Activated CD4-positive, alpha-beta T cell treated with anti-CD3 and anti-CD28 coated beads, Interleukin-2, amount 10 ng/mL, durations not matched to agents 7 days and 5 days (primary cell): ENCODE data around the gene MTMR12. TPM values are rescaled to one million over a fixed set of nuclear protein-coding genes. Genes with fewer than 3 reads are reported as not detected.
"Not testable (repeated sequence)": the region's sequence is repeated elsewhere in the genome, so short reads cannot be mapped to it uniquely, and the experiment has no call there.

ENCODE experiments used
- CTCF ChIA-PET: fragments of 350-600 bp; sonication (Branson Sonifier 250); formaldehyde crosslinking; loops from one replicate; lab custom pipeline; 2021; ENCODE audit warnings: antibody characterized with exemption; lab: Charles Lee
- POLR2A ChIA-PET: fragments of 350-600 bp; sonication (Branson Sonifier 250); formaldehyde crosslinking; loops from one replicate; lab custom pipeline; 2021; ENCODE audit warnings: antibody characterized with exemption; lab: Charles Lee
- DNase-seq: peaks from one replicate; pipeline ENCODE4 v3.0.0-alpha.2; 2020
- H3K27ac Mint-ChIP-seq: one replicate; pipeline ENCODE4 v1.8.0; 2021; ENCODE audit warnings: mild to moderate bottlenecking, moderate library complexity, mixed read lengths
- H3K27me3 Mint-ChIP-seq: one replicate; pipeline ENCODE4 v1.8.0; 2021; ENCODE audit warnings: mixed read lengths
- H3K36me3 Mint-ChIP-seq: one replicate; pipeline ENCODE4 v1.8.0; 2021; ENCODE audit warnings: low read depth, mixed read lengths
- H3K4me1 Mint-ChIP-seq: one replicate; pipeline ENCODE4 v1.8.0; 2021; ENCODE audit warnings: mixed read lengths
- H3K4me3 Mint-ChIP-seq: one replicate; pipeline ENCODE4 v1.8.0; 2021; ENCODE audit warnings: mild to moderate bottlenecking, moderate library complexity, mixed read lengths
- H3K9me3 Mint-ChIP-seq: one replicate; pipeline ENCODE4 v1.8.0; 2021; ENCODE audit warnings: mixed read lengths
- total RNA-seq, 2 experiments: library from RNA; stranded (reverse); gene quantifications; one replicate each; pipeline ENCODE4 v1.2.3, GENCODE V29; 2021

The MTMR12 gene
- total RNA-seq, 2 experiments from 2014 or later: 24.3 to 29.1 TPM

GRCh38 chr5:32321787-32322186 lies 9.0 kb upstream of the MTMR12 start:
- H3K27ac Mint-ChIP-seq, H3K4me3 Mint-ChIP-seq, POLR2A ChIA-PET, DNase-seq, H3K36me3 Mint-ChIP-seq, H3K4me1 Mint-ChIP-seq, H3K9me3 Mint-ChIP-seq, H3K27me3 Mint-ChIP-seq: not testable (repeated sequence)
- CTCF ChIA-PET: interaction anchor here (0.5 kb wide), 1 partner anchor 193 kb away, joined by 3 read pairs; no protein-coding TSS in a partner anchor

- Mint-ChIP-seq H3K4me1 (peaks cover 3% of the 10 kb centered on the region), H3K36me3 (peaks cover 5% of the 10 kb centered on the region), H3K4me3 (no peak overlapping the region), H3K9me3 (peaks cover 6% of the 10 kb centered on the region), H3K27ac (no peak overlapping the region), H3K27me3 (no peaks in the 10 kb centered on the region)
- ChIA-PET CTCF (interaction anchor here (1.0 kb wide), 1 partner anchor 23 kb away, joined by 4 read pairs; no protein-coding TSS in a partner anchor), POLR2A (no interaction called here)
- no peak for DNase-seq
Measured at GRCh38 chr5:32320576-32320975, 7.8 kb upstream of the MTMR12 start.

- POLR2A ChIA-PET: no interaction called here
Measured at GRCh38 chr5:32319926-32320543, 7.3 kb upstream of the MTMR12 start.

GRCh38 chr5:32319392-32319791 lies 6.7 kb upstream of the MTMR12 start:
- Mint-ChIP-seq H3K27ac (no peak overlapping the region), H3K27me3 (no peaks in the 10 kb centered on the region), H3K4me1 (peaks cover under 1% of the 10 kb centered on the region), H3K9me3 (peaks cover 6% of the 10 kb centered on the region), H3K36me3 (peaks cover 5% of the 10 kb centered on the region), H3K4me3 (no peak overlapping the region)
- no peak for DNase-seq
- POLR2A ChIA-PET: no interaction called here
- CTCF ChIA-PET: interaction anchor here (0.7 to 1.8 kb wide), 4 partner anchors 10 to 146 kb away, joined by 3 to 7 read pairs (median 4); no protein-coding TSS in a partner anchor

More at GRCh38 chr5:32319926-32320543, 7.3 kb upstream of the MTMR12 start:
- H3K27me3 Mint-ChIP-seq: no peaks in the 10 kb centered on the region
- H3K4me1 Mint-ChIP-seq: peaks cover under 1% of the 10 kb centered on the region
- CTCF ChIA-PET: interaction anchor here (0.7 to 1.8 kb wide), 4 partner anchors 10 to 147 kb away, joined by 3 to 7 read pairs (median 4); no protein-coding TSS in a partner anchor
- H3K4me3 Mint-ChIP-seq: no peak overlapping the region
- no peak overlapping the region for H3K27ac Mint-ChIP-seq
- H3K36me3 Mint-ChIP-seq: peaks cover 5% of the 10 kb centered on the region
- DNase-seq: no peak
- peaks cover 6% of the 10 kb centered on the region for H3K9me3 Mint-ChIP-seq

GRCh38 chr5:32317041-32317440 lies 4.3 kb upstream of the MTMR12 start:
- DNase-seq: no peak
- POLR2A ChIA-PET: interaction anchor here (0.6 kb wide), 1 partner anchor 87 kb away, joined by 4 read pairs; no protein-coding TSS in a partner anchor
- no peaks in the 10 kb centered on the region for H3K27me3 Mint-ChIP-seq

GRCh38 chr5:32315221-32316014 lies 2.7 kb upstream of the MTMR12 start:
- ChIA-PET POLR2A (no interaction called here), CTCF (interaction anchor here (1.2 kb wide), 1 partner anchor 15 kb away, joined by 3 read pairs; no protein-coding TSS in a partner anchor)
- Mint-ChIP-seq H3K27me3 (no peaks in the 10 kb centered on the region), H3K4me1 (peaks cover 17% of the 10 kb centered on the region), H3K36me3 (peaks cover 10% of the 10 kb centered on the region), H3K9me3 (no peaks in the 10 kb centered on the region), H3K4me3 (no peak overlapping the region), H3K27ac (no peak overlapping the region)
- DNase-seq: no peak

More at GRCh38 chr5:32317041-32317440, 4.3 kb upstream of the MTMR12 start:
- CTCF ChIA-PET: interaction anchor here (0.9 to 1.4 kb wide), 2 partner anchors 12 to 172 kb away, joined by 3 to 6 read pairs; no protein-coding TSS in a partner anchor
- Mint-ChIP-seq H3K4me3 (no peak overlapping the region), H3K36me3 (peaks cover 5% of the 10 kb centered on the region), H3K27ac (no peak overlapping the region), H3K4me1 (peaks cover 4% of the 10 kb centered on the region), H3K9me3 (peaks cover 6% of the 10 kb centered on the region)

- Mint-ChIP-seq H3K4me3 (peak overlapping the region; percentile 51), H3K4me1 (peaks cover 23% of the 10 kb centered on the region), H3K9me3 (no peaks in the 10 kb centered on the region), H3K27ac (peak overlapping the region; percentile 63), H3K36me3 (peaks cover 14% of the 10 kb centered on the region), H3K27me3 (no peaks in the 10 kb centered on the region)
- CTCF ChIA-PET: interaction anchor here (1.2 kb wide), 1 partner anchor 16 kb away, joined by 3 read pairs; no protein-coding TSS in a partner anchor
- POLR2A ChIA-PET: no interaction called here
- DNase-seq: no peak
Measured at GRCh38 chr5:32314658-32315057, 1.9 kb upstream of the MTMR12 start.

- peak overlapping the region; percentile 63 for H3K27ac Mint-ChIP-seq
- DNase-seq, H3K27me3 Mint-ChIP-seq, H3K9me3 Mint-ChIP-seq, POLR2A ChIA-PET: not testable (repeated sequence)
- peaks cover 28% of the 10 kb centered on the region for H3K4me1 Mint-ChIP-seq
- CTCF ChIA-PET: interaction anchor here (0.6 to 1.5 kb wide), 3 partner anchors 16 to 82 kb away, joined by 3 to 6 read pairs (median 4); no protein-coding TSS in a partner anchor
- peak overlapping the region; percentile 51 for H3K4me3 Mint-ChIP-seq
- H3K36me3 Mint-ChIP-seq: peaks cover 18% of the 10 kb centered on the region
Measured at GRCh38 chr5:32314152-32314488, 1.4 kb upstream of the MTMR12 start.

- POLR2A ChIA-PET: no interaction called here
Measured at GRCh38 chr5:32312197-32312594, 543 bp downstream of the MTMR12 start.

GRCh38 chr5:32311404-32312196 lies 1.1 kb downstream of the MTMR12 start:
- Mint-ChIP-seq H3K27ac (peak overlapping the region; percentile 88), H3K4me1 (peaks cover 35% of the 10 kb centered on the region), H3K9me3 (no peaks in the 10 kb centered on the region), H3K4me3 (peak overlapping the region; percentile 80), H3K27me3 (no peaks in the 10 kb centered on the region), H3K36me3 (peaks cover 32% of the 10 kb centered on the region)
- CTCF ChIA-PET: no interaction called here
- POLR2A ChIA-PET: no interaction called here
- DNase-seq: no peak

More at GRCh38 chr5:32312197-32312594, 543 bp downstream of the MTMR12 start:
- peak overlapping the region; percentile 80 for H3K4me3 Mint-ChIP-seq
- H3K9me3 Mint-ChIP-seq: no peaks in the 10 kb centered on the region
- peaks cover 35% of the 10 kb centered on the region for H3K4me1 Mint-ChIP-seq
- CTCF ChIA-PET: no interaction called here
- H3K36me3 Mint-ChIP-seq: peaks cover 31% of the 10 kb centered on the region
- H3K27ac Mint-ChIP-seq: peak overlapping the region; percentile 88
- peak; percentile 41 for DNase-seq
- no peaks in the 10 kb centered on the region for H3K27me3 Mint-ChIP-seq

- Mint-ChIP-seq H3K4me1 (peaks cover 45% of the 10 kb centered on the region), H3K27ac (no peak overlapping the region), H3K27me3 (no peaks in the 10 kb centered on the region), H3K9me3 (no peaks in the 10 kb centered on the region), H3K36me3 (peaks cover 39% of the 10 kb centered on the region), H3K4me3 (no peak overlapping the region)
- ChIA-PET CTCF (interaction anchor here (0.6 to 1.0 kb wide), 2 partner anchors 14 to 136 kb away, joined by 3 to 4 read pairs; partner anchors contain the start of gene GOLPH3), POLR2A (interaction anchor here (0.6 kb wide), 1 partner anchor 138 kb away, joined by 11 read pairs; no protein-coding TSS in a partner anchor)
- no peak for DNase-seq
Measured at GRCh38 chr5:32309761-32310160, 3.0 kb downstream of the MTMR12 start.

- Mint-ChIP-seq H3K9me3 (no peaks in the 10 kb centered on the region), H3K27me3 (no peaks in the 10 kb centered on the region), H3K4me1 (peaks cover 46% of the 10 kb centered on the region), H3K4me3 (no peak overlapping the region), H3K27ac (no peak overlapping the region), H3K36me3 (peaks cover 42% of the 10 kb centered on the region)
- ChIA-PET POLR2A (no interaction called here), CTCF (interaction anchor here (1.0 kb wide), 1 partner anchor 13 kb away, joined by 4 read pairs; no protein-coding TSS in a partner anchor)
- no peak for DNase-seq
Measured at GRCh38 chr5:32308946-32309345, 3.8 kb downstream of the MTMR12 start.
